ENCODE results near the gene SRA1.
"Not testable (repeated sequence)": the region's sequence is repeated elsewhere in the genome, so short reads cannot be mapped to it uniquely, and the experiment has no call there.

SRA1 gene

GRCh38 chr5:140557136-140557805 lies at the start of gene SRA1:
Gene SRA1 (minus strand): TSS chr5:140557473. CDS start chr5:140557452, 21 bp downstream.
- peak; percentile 88 for DNase-seq

DNA sequence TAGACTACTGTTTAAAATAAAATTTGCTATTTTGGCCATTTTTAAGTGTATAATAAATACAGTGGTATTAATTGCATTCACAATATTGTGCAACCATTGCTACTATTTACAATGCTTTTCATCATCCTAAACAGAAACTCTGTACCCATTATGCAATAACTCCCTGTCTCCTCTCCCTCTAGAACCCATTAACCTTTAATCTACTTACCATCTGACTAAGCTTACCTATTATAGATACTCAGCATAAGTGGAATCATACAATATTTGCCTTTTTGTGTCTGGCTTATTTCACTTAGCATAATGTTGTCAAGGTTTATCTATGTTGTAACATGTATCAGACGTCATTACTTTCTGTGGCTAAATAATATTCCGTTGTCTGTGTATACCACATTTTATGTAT lies 49.8 kb upstream of the SRA1 start:
- DNase-seq: no peak

- DNase-seq: no peak
These were observed 48.6 kb upstream of the SRA1 start for GRCh38 chr5:140605879-140606278.

- DNase-seq: no peak
These were observed 46.5 kb upstream of the SRA1 start for GRCh38 chr5:140603734-140604133.

GRCh38 chr5:140603446-140603698 lies 46.1 kb upstream of the SRA1 start:
- DNase-seq: not testable (repeated sequence)

- DNase-seq: no peak
These were observed 44.9 kb upstream of the SRA1 start for GRCh38 chr5:140602147-140602546.

DNA sequence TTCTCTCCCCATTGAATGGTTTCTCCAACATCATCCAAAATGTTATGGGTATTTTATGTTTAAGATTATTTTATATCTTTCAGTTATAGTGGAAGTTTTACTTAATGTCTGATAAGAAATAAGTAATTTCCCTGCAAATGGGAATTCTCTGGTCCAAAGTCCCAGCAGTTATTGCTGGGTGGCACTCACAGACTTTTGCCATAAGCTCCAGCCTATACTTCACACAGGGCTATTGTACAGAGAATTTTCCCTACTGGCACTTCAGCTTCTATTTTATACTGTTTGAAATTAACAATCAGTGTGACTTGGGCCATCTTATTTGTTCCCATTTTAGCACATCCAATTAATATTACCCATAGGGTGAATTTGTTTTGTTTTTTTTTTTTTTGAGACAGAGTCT lies 42.8 kb upstream of the SRA1 start:
- DNase-seq: no peak

GRCh38 chr5:140598836-140599235 lies 41.6 kb upstream of the SRA1 start:
- no peak for DNase-seq

DNA sequence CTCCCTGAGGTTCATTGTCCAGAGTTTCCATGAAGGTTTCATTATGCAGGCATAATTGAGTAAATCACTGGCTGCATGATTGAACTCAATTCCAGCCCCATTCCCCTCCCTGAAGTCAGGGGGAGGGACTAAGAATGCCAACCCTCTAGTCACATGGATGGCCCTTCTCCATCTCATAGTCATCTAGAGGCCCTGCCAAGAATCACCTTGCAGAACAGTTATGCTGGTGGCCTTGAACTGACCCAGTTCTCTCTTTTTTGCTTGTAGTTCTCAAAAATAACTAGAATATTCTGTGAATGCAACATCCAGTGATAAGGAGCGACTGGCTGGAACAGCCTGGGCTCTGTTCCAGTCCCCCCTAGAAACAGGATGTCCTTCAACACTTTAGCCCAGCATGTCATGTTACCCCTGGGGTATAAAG lies 39.1 kb upstream of the SRA1 start:
- no peak for DNase-seq

- no peak for DNase-seq
These were observed 38.4 kb upstream of the SRA1 start for GRCh38 chr5:140595538-140596300.

DNA sequence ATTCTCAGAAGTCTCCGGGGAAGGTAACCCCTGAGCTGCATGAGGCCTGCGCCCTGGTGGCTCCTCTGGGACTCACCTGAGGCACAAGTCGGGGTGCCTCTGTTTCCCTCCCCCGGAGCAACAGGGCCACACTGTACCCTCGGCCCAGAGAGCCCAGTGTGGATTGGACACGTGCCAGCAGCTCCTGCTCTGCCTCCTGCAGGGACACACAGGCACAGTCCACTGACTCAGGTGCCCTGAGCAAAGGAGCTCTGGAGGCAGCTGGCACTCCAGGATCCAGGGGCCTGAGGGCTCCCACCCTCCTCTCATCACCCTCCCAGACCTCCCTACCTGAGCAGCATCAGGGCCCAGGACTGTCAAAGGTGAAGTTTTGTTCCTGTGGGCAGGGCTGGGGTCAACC lies 36.9 kb upstream of the SRA1 start:
- no peak for DNase-seq

GRCh38 chr5:140593070-140593469 lies 35.8 kb upstream of the SRA1 start:
- DNase-seq: not testable (repeated sequence)

DNA sequence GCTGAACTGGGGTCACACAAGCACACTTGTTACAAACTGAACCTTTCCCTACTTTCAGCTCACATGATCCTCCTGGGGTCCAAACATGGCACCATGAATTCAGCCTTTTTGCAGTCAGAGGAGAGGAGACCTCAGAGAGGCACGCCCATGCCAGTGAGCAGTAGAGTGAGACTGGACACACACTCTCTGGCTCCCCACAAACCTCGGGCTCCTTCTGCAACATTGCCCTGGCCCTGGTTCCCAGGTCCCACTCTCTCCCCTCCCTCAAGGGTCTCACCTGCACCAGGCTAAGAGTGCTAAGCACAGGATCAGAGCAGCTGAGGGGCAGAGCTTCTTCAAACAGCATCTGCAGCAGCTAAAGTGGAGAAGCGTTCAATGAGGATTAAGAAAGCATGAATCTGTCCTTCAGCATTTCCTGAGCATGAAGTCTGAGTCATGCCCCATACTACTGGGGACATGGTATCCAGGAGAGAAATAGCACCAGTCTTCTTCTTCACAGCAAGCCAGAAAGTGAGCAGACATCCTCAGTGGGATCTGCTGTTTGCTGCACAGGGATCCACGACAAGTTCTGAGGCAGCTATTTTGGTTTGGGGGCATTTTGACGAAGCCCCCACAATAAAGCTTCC lies 34.6 kb upstream of the SRA1 start:
- DNase-seq: no peak

DNA sequence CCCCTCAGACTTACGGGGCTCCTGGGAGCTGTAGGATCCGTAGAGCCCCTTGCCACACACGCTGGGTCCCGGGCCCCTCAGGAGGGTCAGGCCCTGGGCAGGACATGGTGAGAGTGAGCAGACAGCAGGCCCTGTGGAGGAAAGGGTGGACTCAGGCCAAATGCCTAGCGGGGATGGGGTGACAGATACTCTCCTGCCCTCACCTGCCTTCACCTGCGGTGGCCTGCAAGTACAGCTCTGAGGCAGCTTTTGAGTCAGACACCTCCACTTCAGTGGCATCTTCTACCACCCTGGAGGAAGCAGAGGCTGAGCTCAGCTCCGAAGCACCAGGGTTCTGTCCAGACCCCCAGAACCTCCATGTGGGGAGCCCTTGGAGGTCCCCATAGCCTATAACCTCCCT lies 33.6 kb upstream of the SRA1 start:
- no peak for DNase-seq

DNA sequence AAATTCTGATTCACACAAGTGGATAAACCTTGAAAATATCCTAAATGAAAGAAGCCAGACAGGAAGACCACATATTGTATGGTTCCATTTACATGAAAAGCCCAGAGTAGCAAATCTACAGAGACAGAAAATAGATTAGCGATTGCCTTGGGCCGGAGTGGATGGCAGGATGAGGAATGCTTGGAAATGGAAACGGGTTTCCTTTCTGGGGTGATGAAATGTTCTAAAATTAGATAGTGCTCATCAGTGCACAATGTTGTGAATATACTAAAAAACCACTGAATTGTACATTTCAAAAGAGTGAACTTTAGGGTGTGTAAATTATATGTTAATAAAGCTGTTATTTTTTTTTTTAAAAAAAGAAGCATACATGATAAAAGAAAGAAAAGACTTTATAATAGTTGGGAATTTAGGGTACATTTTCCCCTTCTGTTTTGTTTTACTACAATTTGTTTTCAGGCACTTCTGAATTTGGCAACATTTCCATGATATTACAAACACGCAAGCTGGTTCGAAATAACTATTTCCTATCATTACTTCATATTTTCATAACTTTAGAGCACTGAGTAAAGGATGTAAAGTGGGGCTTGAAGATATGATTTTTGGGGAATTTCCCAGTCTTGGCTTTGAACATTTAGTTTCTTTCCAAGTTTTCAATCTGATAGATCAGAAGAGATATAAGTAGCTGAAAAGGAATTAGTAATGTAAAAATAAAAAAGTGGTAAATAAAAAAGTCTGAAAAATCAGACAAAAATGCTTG lies 31.2 kb upstream of the SRA1 start:
- DNase-seq: no peak

DNA sequence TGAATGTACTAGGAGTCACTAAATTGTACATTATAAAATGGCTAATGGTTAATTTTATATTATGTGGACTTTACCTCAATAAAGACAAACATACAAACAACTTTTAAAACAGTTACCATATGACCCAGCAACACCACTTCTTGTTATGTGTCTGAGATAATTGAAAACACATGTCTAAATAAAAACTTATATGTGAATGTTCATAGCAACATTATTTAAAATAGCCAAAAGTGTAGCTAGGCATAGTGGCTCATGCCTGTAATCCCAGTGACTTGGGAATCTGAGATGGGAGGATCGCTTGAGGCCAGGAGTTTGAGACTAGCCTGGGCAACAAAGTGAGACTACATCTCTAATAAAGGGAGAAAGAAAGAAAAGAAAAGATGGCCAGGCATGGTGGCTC lies 30.2 kb upstream of the SRA1 start:
- no peak for DNase-seq

- DNase-seq: not testable (repeated sequence)
These were observed 22.0 kb upstream of the SRA1 start for GRCh38 chr5:140579188-140579747.

DNA sequence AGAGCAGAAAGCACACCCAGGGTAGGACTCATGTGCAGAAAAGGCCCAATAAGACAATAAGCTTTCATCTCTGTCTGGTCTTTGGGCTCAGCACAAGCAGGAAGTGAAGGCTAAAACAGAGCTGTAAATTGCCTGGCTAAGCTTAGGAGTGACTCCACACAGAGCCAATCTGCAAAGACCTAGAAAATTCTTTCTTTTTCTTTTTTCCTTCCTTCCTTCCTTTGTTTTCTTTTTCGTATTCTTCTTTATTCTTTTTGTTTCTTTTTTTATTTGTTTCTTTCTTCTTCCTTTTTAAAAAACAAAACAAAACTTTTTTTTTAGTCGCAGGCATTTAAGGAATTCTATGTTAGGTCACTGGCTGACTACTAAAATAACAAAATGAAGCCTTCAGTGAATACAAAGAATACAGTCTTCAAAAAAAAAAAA lies 19.5 kb upstream of the SRA1 start:
- DNase-seq: no peak

GRCh38 chr5:140575309-140575708 lies 18.0 kb upstream of the SRA1 start:
- no peak for DNase-seq

DNA sequence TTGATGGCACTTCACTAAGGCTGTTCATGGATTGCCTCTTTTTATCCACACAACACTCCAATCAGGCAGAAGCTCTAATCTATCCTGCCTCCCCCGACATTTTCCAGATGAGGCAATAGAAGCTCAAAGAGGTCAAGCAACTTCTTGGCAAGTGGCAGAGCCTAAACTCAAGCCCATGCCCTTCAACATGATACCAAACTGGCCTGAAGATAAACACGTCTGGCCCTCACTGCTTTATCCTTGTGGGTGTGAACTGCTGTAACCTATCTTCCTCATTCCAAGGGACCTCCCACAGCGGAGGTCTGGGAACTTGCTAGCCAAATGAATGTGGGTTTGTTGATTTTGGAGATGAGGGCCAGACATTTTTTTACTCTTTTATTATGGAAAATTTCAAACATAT lies 16.9 kb upstream of the SRA1 start:
- DNase-seq: no peak

DNA sequence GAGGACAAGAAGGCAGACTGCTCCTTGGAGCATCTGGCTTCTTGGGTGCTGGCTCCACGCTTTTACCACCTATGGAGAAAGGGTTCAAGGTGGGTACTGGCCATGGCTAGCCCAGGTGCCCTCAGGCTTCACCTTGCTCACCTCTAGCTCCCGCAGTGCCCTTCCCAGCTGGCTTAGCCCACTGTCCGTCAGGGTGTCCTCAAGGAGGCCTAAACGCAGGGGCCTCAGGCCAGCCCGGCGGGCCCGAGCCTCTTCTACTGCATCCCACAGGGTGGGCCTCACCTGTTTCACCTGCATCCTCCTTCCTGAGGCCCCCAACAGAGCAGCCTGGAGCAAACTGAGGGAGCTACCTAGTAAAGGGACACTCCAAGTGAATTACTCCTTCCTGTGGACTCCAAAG lies 16.4 kb upstream of the SRA1 start:
- no peak for DNase-seq

GRCh38 chr5:140571105-140571504 lies 13.8 kb upstream of the SRA1 start:
- DNase-seq: no peak

DNA sequence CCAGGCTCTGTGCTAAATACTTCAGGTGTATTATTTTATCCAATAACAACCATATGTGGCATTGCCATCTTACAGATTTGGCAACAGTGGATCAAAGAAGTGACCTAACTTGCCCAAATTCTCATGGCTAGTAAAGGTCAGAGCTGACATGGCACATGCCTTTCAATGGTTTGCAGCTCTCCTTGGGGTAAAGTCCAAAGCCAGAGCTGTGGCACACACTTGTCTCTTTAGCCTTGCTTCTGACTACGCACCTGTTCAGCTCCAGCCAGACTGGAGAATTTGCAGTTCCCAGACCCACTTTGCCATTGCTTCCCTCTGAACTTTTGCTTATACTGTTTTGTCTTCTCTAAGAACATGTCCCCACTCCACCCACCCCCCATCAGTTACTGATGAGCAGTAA lies 13.2 kb upstream of the SRA1 start:
- no peak for DNase-seq

Data from NCI-H1048 (cell line).